DND-41 (cell line): ENCODE data around the gene PRTN3.
A peak's percentile ranks its signal among the peaks of the same experiment; 100 is the strongest.

Experiments used
- ATAC-seq: fragments of 200-7000 bp; cut with Tn5 transposase; 3 replicates; pipeline ENCODE4 v1.9.1; 2021; ENCODE audit warnings: low read depth; ENCODE audit not compliant: insufficient read depth
- DNase-seq: peaks from one replicate; pipeline ENCODE4 v3.0.0-alpha.2; 2020
- H2AFZ ChIP-seq: 2 replicates; pipeline ENCODE4 v1.6.0; 2012; ENCODE audit warnings: low read depth, low read length
- H3K27ac ChIP-seq: 2 replicates; pipeline ENCODE4 v1.5.1; 2012; ENCODE audit warnings: low read length, inconsistent platforms
- H3K27me3 ChIP-seq: fragments of 200-600 bp; sonication (generic); 2 replicates; pipeline ENCODE4 v1.6.0; 2012; ENCODE audit warnings: low read length, mild to moderate bottlenecking, inconsistent platforms; ENCODE audit not compliant: insufficient read depth, poor library complexity
- H3K36me3 ChIP-seq: 2 replicates; pipeline ENCODE4 v1.5.1; 2012; ENCODE audit warnings: low read length, inconsistent platforms; ENCODE audit not compliant: insufficient read depth
- H3K4me1 ChIP-seq: 2 replicates; pipeline ENCODE4 v1.5.1; 2012; ENCODE audit warnings: mild to moderate bottlenecking, low read length; ENCODE audit not compliant: insufficient read depth
- H3K4me2 ChIP-seq: 2 replicates; pipeline ENCODE4 v1.6.0; 2012; ENCODE audit warnings: mild to moderate bottlenecking, moderate library complexity, low read length, inconsistent platforms; ENCODE audit not compliant: insufficient read depth
- H3K4me3 ChIP-seq, 2 experiments: fragments of 200-600 bp in 1 of 2; shearing (Covaris generic) in 1 of 2; 2 replicates each; pipeline ENCODE4 v1.5.1; 2012 to 2016; ENCODE audit warnings: inconsistent platforms in 2 of 2, low read length in 2 of 2, mild to moderate bottlenecking in 2 of 2, low read depth in 1 of 2, moderate library complexity in 1 of 2
- H3K79me2 ChIP-seq: 2 replicates; pipeline ENCODE4 v1.6.0; 2012; ENCODE audit warnings: low read length, inconsistent platforms; ENCODE audit not compliant: insufficient read depth
- H3K9ac ChIP-seq: 2 replicates; pipeline ENCODE4 v1.6.0; 2012; ENCODE audit warnings: low read depth, mild to moderate bottlenecking, inconsistent platforms, low read length, moderate library complexity
- H3K9me3 ChIP-seq: 2 replicates; pipeline ENCODE4 v1.5.1; 2012; ENCODE audit warnings: low read length, moderate library complexity, mild to moderate bottlenecking, inconsistent platforms; ENCODE audit not compliant: insufficient read depth, severe bottlenecking
- H4K20me1 ChIP-seq: 2 replicates; pipeline ENCODE4 v1.6.0; 2012; ENCODE audit warnings: low read length; ENCODE audit not compliant: insufficient read depth
- EZH2 ChIP-seq: IDR thresholded peaks from 3 replicates; pipeline ENCODE4 v1.6.1; 2012; ENCODE audit warnings: borderline replicate concordance, low read depth, mild to moderate bottlenecking, moderate library complexity, low read length, inconsistent platforms; ENCODE audit not compliant: severe bottlenecking
- TF ChIP-seq, protein P1 (sequence below): IDR thresholded peaks from 2 replicates; pipeline ENCODE4 v1.5.1; 2012; ENCODE audit warnings: borderline replicate concordance, low read length, moderate library complexity, mild to moderate bottlenecking; ENCODE audit not compliant: poor library complexity, severe bottlenecking; ENCODE audit errors: extremely low read depth

PRTN3 gene

DNA sequence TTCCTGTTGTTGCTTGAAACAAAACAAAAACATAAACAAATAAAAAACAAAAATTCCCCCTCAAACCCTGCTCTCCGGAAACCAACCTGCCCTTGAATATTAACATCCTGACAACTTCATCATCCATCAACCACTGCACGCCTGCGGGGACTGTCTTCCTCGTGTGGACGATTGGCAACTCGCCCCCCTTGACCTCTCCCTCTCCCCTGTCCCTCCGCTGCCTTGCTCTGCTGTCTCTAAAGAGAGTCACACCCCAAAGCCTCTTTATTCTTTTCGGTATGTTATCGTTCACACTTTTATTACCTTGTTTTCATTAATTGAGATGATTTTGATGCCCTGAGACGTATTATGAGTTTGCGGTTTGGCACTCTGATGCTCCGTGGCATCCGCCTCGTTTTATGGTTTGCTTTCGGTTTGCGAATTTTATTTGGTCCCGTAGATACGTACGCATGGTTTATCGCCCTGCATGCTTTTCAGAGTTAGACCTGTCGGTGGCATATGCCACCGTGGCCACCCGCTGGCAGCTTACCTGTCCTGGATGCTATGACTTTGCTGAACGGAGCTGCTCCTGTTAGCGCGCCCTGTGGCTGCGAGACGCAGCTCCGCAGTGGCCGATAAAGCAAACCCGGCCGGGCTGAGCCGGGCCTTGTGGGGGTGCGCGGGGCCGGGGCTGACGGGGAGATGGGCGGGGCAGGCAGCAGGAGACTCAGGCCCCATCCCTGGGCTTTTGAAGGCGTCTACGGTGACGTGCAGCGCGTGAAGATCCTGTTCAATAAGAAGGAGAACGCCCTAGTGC lies 33.0 kb upstream of the PRTN3 start:
- H3K79me2 ChIP-seq, result peaks cover 70% of the 10 kb centered on the region
- peaks cover 93% of the 10 kb centered on the region for H3K36me3 ChIP-seq
- no peak overlapping the region for H3K27ac ChIP-seq
- H3K4me1 ChIP-seq, result no peaks in the 10 kb centered on the region
- no peak overlapping the region for H3K4me2 ChIP-seq
- DNase-seq (no peak), ATAC-seq (no peak)
- no peaks in the 10 kb centered on the region for H3K9me3 ChIP-seq
- no peak for TF ChIP-seq EZH2
- TF ChIP-seq, protein P1, sequence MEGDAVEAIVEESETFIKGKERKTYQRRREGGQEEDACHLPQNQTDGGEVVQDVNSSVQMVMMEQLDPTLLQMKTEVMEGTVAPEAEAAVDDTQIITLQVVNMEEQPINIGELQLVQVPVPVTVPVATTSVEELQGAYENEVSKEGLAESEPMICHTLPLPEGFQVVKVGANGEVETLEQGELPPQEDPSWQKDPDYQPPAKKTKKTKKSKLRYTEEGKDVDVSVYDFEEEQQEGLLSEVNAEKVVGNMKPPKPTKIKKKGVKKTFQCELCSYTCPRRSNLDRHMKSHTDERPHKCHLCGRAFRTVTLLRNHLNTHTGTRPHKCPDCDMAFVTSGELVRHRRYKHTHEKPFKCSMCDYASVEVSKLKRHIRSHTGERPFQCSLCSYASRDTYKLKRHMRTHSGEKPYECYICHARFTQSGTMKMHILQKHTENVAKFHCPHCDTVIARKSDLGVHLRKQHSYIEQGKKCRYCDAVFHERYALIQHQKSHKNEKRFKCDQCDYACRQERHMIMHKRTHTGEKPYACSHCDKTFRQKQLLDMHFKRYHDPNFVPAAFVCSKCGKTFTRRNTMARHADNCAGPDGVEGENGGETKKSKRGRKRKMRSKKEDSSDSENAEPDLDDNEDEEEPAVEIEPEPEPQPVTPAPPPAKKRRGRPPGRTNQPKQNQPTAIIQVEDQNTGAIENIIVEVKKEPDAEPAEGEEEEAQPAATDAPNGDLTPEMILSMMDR, result no peak
- H2AFZ ChIP-seq, result no peak overlapping the region
- no peaks in the 10 kb centered on the region for H3K27me3 ChIP-seq
- peaks cover 90% of the 10 kb centered on the region for H4K20me1 ChIP-seq
- H3K9ac ChIP-seq, result no peak overlapping the region
- no peak overlapping the region for H3K4me3 ChIP-seq

DNA sequence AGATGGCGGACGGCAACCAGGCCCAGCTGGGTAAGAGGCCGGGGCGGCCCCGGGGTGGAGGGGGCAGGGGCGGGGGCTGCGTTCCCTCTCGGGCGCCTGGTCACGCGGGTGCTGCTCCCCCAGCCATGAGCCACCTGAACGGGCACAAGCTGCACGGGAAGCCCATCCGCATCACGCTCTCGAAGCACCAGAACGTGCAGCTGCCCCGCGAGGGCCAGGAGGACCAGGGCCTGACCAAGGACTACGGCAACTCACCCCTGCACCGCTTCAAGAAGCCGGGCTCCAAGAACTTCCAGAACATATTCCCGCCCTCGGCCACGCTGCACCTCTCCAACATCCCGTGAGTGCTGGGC lies 32.4 kb upstream of the PRTN3 start:
- Histone ChIP-seq H3K36me3 (peaks cover 91% of the 10 kb centered on the region), H3K27me3 (no peaks in the 10 kb centered on the region), H4K20me1 (peaks cover 86% of the 10 kb centered on the region), H3K9me3 (no peaks in the 10 kb centered on the region), H3K9ac (no peak overlapping the region), H3K4me3 (no peak overlapping the region), H3K79me2 (peaks cover 64% of the 10 kb centered on the region), H3K4me2 (no peak overlapping the region), H2AFZ (no peak overlapping the region), H3K4me1 (no peaks in the 10 kb centered on the region), H3K27ac (no peak overlapping the region)
- ATAC-seq, result no peak
- no peak for DNase-seq
- no peak for TF ChIP-seq EZH2

DNA sequence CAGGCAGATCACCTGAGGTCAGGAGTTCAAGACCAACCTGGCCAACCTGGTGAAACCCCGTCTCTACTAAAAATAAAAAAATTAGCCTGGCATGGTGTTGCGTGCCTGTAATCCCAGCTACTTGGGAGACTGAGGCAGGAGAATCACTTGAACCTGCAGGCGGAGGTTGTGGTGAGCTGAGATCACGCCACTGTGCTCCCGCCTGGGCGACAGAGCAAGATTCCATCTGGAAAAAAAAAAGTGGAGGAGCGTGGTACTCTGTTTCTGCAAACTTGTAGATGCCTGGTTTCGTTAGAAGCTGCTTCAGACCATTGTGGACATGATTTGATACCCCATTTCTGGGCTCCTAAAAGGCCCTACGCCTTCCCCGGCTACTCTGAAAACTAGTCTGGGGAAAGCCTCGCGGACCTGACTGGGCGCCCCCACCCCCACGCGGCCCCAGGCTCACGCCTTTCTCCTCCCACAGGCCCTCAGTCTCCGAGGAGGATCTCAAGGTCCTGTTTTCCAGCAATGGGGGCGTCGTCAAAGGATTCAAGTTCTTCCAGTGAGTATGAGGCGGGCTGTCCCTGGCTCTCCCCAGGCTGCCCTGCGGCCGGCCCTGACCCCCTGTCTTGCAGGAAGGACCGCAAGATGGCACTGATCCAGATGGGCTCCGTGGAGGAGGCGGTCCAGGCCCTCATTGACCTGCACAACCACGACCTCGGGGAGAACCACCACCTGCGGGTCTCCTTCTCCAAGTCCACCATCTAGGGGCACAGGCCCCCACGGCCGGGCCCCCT lies 30.5 kb upstream of the PRTN3 start:
- Histone ChIP-seq H3K36me3 (peaks cover 82% of the 10 kb centered on the region), H3K9ac (no peak overlapping the region), H3K4me2 (no peak overlapping the region), H3K4me1 (no peaks in the 10 kb centered on the region), H3K79me2 (peaks cover 46% of the 10 kb centered on the region), H3K27ac (no peak overlapping the region), H3K4me3 (no peak overlapping the region), H3K9me3 (no peaks in the 10 kb centered on the region), H3K27me3 (no peaks in the 10 kb centered on the region), H4K20me1 (peaks cover 82% of the 10 kb centered on the region), H2AFZ (no peak overlapping the region)
- TF ChIP-seq, protein P1, result no peak
- no peak for TF ChIP-seq EZH2
- ATAC-seq (no peak), DNase-seq (no peak)

DNA sequence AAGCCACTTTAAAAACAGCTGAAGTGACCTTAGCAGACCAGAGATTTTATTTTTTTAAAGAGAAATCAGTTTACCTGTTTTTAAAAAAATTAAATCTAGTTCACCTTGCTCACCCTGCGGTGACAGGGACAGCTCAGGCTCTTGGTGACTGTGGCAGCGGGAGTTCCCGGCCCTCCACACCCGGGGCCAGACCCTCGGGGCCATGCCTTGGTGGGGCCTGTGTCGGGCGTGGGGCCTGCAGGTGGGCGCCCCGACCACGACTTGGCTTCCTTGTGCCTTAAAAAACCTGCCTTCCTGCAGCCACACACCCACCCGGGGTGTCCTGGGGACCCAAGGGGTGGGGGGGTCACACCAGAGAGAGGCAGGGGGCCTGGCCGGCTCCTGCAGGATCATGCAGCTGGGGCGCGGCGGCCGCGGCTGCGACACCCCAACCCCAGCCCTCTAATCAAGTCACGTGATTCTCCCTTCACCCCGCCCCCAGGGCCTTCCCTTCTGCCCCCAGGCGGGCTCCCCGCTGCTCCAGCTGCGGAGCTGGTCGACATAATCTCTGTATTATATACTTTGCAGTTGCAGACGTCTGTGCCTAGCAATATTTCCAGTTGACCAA lies 29.8 kb upstream of the PRTN3 start:
- Histone ChIP-seq H3K9me3 (no peaks in the 10 kb centered on the region), H3K79me2 (peaks cover 39% of the 10 kb centered on the region), H3K27ac (no peak overlapping the region), H3K4me1 (no peaks in the 10 kb centered on the region), H3K9ac (no peak overlapping the region), H4K20me1 (peaks cover 75% of the 10 kb centered on the region), H2AFZ (no peak overlapping the region), H3K36me3 (peaks cover 75% of the 10 kb centered on the region), H3K27me3 (no peaks in the 10 kb centered on the region), H3K4me2 (no peak overlapping the region), H3K4me3 (no peak overlapping the region)
- no peak for TF ChIP-seq EZH2
- TF ChIP-seq, protein P1, result no peak
- DNase-seq, result peak; percentile 13
- no peak for ATAC-seq
